ENCODE data around the gene SPATA20.

Gene SPATA20

GRCh38 chr17:50589095-50589705, 42.2 kb downstream of the SPATA20 start:
- TF ChIP-seq CTCF (IDR thresholded peaks at IDR 0.05; ENCODE audit: insufficient read depth, low read depth, low read length, missing control alignments): no peak
- no peak overlapping the region for H3K4me3 ChIP-seq (ENCODE audit: low read length)
- peak; percentile 62 for DNase-seq (ENCODE audit: low read depth)

GRCh38 chr17:50590946-50591737, 44.2 kb downstream of the SPATA20 start:
- H3K4me3 ChIP-seq (ENCODE audit: low read length): no peak overlapping the region
- no peak for DNase-seq (ENCODE audit: low read depth)
- TF ChIP-seq CTCF (IDR thresholded peaks at IDR 0.05; ENCODE audit: insufficient read depth, low read depth, low read length, missing control alignments): no peak

- no peak overlapping the region for H3K4me3 ChIP-seq (ENCODE audit: low read length)
- DNase-seq (ENCODE audit: low read depth): no peak
- TF ChIP-seq CTCF (IDR thresholded peaks at IDR 0.05; ENCODE audit: insufficient read depth, low read depth, low read length, missing control alignments): no peak
Measured at GRCh38 chr17:50593321-50593720, 46.3 kb downstream of the SPATA20 start.

GRCh38 chr17:50594128-50594823, 47.3 kb downstream of the SPATA20 start:
- no peak for DNase-seq (ENCODE audit: low read depth)
- no peak overlapping the region for H3K4me3 ChIP-seq (ENCODE audit: low read length)
- TF ChIP-seq CTCF (IDR thresholded peaks at IDR 0.05; ENCODE audit: insufficient read depth, low read depth, low read length, missing control alignments): no peak

GRCh38 chr17:50594892-50595291, 47.9 kb downstream of the SPATA20 start:
- TF ChIP-seq CTCF (IDR thresholded peaks at IDR 0.05; ENCODE audit: insufficient read depth, low read depth, low read length, missing control alignments): no peak

GRCh38 chr17:50596191-50597037, 49.4 kb downstream of the SPATA20 start:
- TF ChIP-seq CTCF (IDR thresholded peaks at IDR 0.05; ENCODE audit: insufficient read depth, low read depth, low read length, missing control alignments): no peak
- H3K4me3 ChIP-seq (ENCODE audit: low read length): no peak overlapping the region
- no peak for DNase-seq (ENCODE audit: low read depth)

More at GRCh38 chr17:50594892-50595291, 47.9 kb downstream of the SPATA20 start:
- no peak for DNase-seq (ENCODE audit: low read depth)
- no peak overlapping the region for H3K4me3 ChIP-seq (ENCODE audit: low read length)
